Breast epithelium (tissue), 4 donors: Measurements from ENCODE around the gene SERINC2. TPM values are rescaled to one million over a fixed set of nuclear protein-coding genes. Genes with fewer than 3 reads are reported as not detected.

Experiments used
- DNase-seq, 2 donors: peaks; one replicate each; pipeline ENCODE4 v3.0.0-alpha.2; 2019; ENCODE audit warnings: low spot score in 2 of 2
- H3K27ac ChIP-seq, 2 donors: fragments of 200-600 bp; sonication (generic) in 1 of 2; one replicate each; pipeline ENCODE4 v1.5.1; 2016 to 2019; ENCODE audit warnings: mild to moderate bottlenecking in 1 of 2
- H3K27me3 ChIP-seq, 2 donors: fragments of 200-600 bp; sonication (generic) in 1 of 2; one replicate each; pipeline versions ENCODE4 v1.5.1 to v1.6.0; 2017 to 2019; ENCODE audit warnings: control low read depth in 1 of 2, mild to moderate bottlenecking in 1 of 2
- H3K36me3 ChIP-seq: fragments of 200-600 bp; one replicate; pipeline ENCODE4 v1.5.1; 2019
- H3K4me1 ChIP-seq, 2 donors: fragments of 200-600 bp; sonication (generic); one replicate each; pipeline ENCODE4 v1.5.1; 2016 to 2019; ENCODE audit warnings: control low read depth in 1 of 2
- H3K4me3 ChIP-seq, 3 donors: fragments of 200-600 bp; sonication (generic); 1 replicate in 2 of 3; 2 replicates in 1 of 3; pipeline ENCODE4 v1.5.1; 2016 to 2019; ENCODE audit warnings: mild to moderate bottlenecking in 3 of 3, moderate library complexity in 2 of 3
- H3K9me3 ChIP-seq, 2 donors: fragments of 200-600 bp; sonication (generic) in 1 of 2; one replicate each; pipeline ENCODE4 v1.5.1; 2016 to 2019; ENCODE audit warnings: control low read depth in 1 of 2
- POLR2A ChIP-seq: fragments of 450-650 bp; IDR thresholded peaks from one replicate; pipeline ENCODE4 v1.6.1; 2016; ENCODE audit warnings: antibody characterized with exemption, mild to moderate bottlenecking, moderate library complexity
- POLR2AphosphoS5 ChIP-seq, 3 donors: sonication (generic); formaldehyde crosslinking; IDR thresholded peaks; one replicate each; pipeline ENCODE4 v1.6.1; 2017; ENCODE audit warnings: antibody characterized with exemption in 3 of 3
- intact Hi-C: fragments of 100-400 bp; cut with DNase I; formaldehyde crosslinking; loops from one replicate; pipeline ENCODE4 v1.15.1; 2023; ENCODE audit warnings: low total_unique reads
- total RNA-seq, 3 donors: library from RNA; depleted of rRNA; stranded (reverse); fragments of >200 nt; gene quantifications; one replicate each; pipeline ENCODE4 v1.1.0, GENCODE V29; 2016
- TF ChIP-seq, protein P1 (sequence below), 3 donors: fragments of 450-650 bp; IDR thresholded peaks; one replicate each; pipeline ENCODE4 v1.5.1; 2016 to 2017; ENCODE audit warnings: antibody characterized with exemption in 3 of 3, mild to moderate bottlenecking in 3 of 3, moderate library complexity in 3 of 3

The SERINC2 gene
- total RNA-seq, 3 donors from 2014 or later: 10.4 to 50.6 (median 30.5) TPM

DNA sequence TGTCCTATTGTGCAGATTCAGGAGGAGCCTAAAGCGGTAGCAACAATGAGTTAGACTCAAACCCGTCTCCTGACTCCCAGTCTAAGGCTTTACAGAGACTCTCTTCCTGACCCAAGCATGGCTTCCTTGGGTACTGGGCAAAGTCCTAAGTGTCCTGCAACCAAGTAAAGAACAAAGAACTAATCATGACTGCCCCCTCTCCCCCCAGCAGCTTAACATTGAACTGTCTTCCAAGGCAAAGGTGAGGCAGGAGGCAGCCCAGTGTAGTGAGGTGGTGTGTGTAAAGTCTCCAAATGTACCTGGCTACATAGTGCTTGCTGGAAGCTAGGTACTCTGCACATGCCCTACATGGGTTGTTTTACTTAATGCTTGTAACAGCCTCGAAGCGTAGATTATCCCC, 42.4 kb upstream of the SERINC2 start:
- no peak overlapping the region for H3K27ac ChIP-seq
- TF ChIP-seq, protein P1, sequence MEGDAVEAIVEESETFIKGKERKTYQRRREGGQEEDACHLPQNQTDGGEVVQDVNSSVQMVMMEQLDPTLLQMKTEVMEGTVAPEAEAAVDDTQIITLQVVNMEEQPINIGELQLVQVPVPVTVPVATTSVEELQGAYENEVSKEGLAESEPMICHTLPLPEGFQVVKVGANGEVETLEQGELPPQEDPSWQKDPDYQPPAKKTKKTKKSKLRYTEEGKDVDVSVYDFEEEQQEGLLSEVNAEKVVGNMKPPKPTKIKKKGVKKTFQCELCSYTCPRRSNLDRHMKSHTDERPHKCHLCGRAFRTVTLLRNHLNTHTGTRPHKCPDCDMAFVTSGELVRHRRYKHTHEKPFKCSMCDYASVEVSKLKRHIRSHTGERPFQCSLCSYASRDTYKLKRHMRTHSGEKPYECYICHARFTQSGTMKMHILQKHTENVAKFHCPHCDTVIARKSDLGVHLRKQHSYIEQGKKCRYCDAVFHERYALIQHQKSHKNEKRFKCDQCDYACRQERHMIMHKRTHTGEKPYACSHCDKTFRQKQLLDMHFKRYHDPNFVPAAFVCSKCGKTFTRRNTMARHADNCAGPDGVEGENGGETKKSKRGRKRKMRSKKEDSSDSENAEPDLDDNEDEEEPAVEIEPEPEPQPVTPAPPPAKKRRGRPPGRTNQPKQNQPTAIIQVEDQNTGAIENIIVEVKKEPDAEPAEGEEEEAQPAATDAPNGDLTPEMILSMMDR (IDR thresholded peaks at IDR 0.05): no peak
- TF ChIP-seq POLR2AphosphoS5 (IDR thresholded peaks at IDR 0.05) (no peak), POLR2A (no peak)

DNA sequence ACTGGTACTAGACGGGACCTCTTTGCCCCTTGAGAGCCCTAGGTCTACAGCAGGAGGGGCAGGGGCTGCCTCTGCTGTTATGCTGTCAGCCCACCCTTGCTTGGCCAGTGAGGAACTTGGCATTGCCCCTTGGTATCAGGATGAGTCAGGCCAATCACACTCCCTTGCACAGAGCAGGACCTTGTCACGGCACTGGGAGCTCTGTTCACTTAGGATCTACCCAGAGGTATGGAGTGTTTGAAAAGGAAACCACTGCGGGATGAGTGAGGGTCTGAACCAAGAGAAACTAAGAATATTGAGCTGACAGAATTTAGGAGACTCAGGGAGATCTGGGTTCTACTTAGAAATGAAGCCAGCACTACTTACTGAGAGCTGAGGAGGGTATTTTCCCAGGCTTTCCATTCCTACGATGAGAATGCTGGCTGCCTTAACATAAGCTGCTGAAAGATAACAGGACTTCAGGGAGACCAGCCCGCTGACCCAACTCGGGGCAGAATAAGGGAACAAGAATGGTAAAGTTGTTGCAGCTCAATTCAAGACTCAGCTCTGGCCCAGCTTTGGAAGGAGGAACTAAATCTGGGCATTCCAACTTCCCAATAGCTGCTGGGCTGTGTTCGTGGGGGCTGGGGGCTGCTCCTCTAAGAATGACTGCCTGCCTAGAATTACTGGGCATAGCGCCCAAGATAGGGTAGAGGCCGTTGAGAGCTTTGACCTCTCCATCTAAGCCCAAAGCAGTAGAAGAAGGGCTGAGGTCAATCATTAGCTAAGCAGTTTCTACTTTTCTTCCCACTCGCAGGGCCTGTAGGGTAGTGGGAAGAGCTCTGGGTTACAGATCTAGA, 41.7 kb upstream of the SERINC2 start:
- H3K27ac ChIP-seq: peak overlapping the region in 1 of 2 donors; percentile 2
- H3K9me3 ChIP-seq: no peaks in the 10 kb centered on the region
- no peak for TF ChIP-seq POLR2AphosphoS5 (IDR thresholded peaks at IDR 0.05)
- TF ChIP-seq, protein P1 (IDR thresholded peaks at IDR 0.05): no peak
- TF ChIP-seq POLR2A: no peak
- intact Hi-C loops: no loop called here
- DNase-seq: no peak
- H3K36me3 ChIP-seq: no peaks in the 10 kb centered on the region
- H3K4me1 ChIP-seq: peaks cover 0 to 5% of the 10 kb centered on the region in 2 donors
- no peak overlapping the region for H3K4me3 ChIP-seq
- H3K27me3 ChIP-seq: no peaks in the 10 kb centered on the region

More for the DNA sequence above, 42.4 kb upstream of the SERINC2 start:
- Histone ChIP-seq H3K4me1 (peaks cover 0 to 5% of the 10 kb centered on the region in 2 donors), H3K27me3 (no peaks in the 10 kb centered on the region), H3K4me3 (no peak overlapping the region), H3K9me3 (no peaks in the 10 kb centered on the region), H3K36me3 (no peaks in the 10 kb centered on the region)
- no peak for DNase-seq
- intact Hi-C loops: no loop called here

DNA sequence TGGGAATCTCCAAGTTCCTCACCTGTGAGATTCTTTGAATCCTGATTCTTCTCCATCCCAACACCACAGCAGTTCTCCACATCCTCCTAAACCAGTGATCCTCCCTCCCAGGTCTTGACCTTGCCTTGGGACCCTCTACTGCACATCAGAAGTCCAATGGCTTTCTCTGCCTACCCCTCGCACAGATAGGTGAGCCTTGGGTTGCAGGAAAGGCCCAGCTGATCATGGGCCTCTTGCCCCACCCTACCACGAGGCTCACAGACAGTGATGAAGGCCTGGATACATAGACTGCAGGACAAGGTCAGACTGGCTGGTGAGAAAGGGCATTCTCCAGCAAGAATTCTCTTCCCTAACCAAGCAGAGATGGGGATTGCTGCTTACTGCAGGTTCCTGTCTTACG, 41.0 kb upstream of the SERINC2 start:
- Histone ChIP-seq H3K9me3 (no peaks in the 10 kb centered on the region), H3K27ac (peak overlapping the region in 1 of 2 donors; percentile 88), H3K27me3 (no peaks in the 10 kb centered on the region), H3K4me3 (peak overlapping the region in 1 of 3 donors; percentile 46), H3K4me1 (peaks cover 0 to 5% of the 10 kb centered on the region in 2 donors), H3K36me3 (no peaks in the 10 kb centered on the region)
- TF ChIP-seq POLR2A: no peak
- TF ChIP-seq POLR2AphosphoS5 (IDR thresholded peaks at IDR 0.05): no peak
- TF ChIP-seq, protein P1 (IDR thresholded peaks at IDR 0.05): no peak
- intact Hi-C loops: no loop called here
- no peak for DNase-seq

DNA sequence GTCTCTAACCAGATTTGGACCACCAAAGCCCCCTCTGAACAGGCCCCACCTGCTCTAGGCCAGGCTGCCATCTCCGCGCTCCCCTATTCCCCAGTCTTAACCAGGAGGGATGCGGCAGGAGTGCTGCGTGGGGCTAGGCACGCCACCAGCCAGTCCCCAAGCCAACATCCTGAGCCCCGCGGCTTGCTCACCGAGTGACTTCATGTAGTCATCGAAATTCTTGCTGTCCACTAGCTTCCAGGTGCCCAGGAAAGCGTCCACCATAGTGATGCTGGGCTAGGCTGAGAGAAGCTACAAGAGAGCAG, 40.3 kb upstream of the SERINC2 start:
- Histone ChIP-seq H3K9me3 (no peaks in the 10 kb centered on the region), H3K36me3 (no peaks in the 10 kb centered on the region), H3K27me3 (no peaks in the 10 kb centered on the region), H3K4me1 (peaks cover 0 to 5% of the 10 kb centered on the region in 2 donors), H3K4me3 (peak overlapping the region; percentile 46 to 71 (median 48)), H3K27ac (peak overlapping the region; percentile 83 to 88)
- intact Hi-C loops: no loop called here
- TF ChIP-seq, protein P1 (IDR thresholded peaks at IDR 0.05): no peak
- TF ChIP-seq POLR2AphosphoS5 (IDR thresholded peaks at IDR 0.05) (no peak), POLR2A (no peak)
- DNase-seq: no peak
